Caco-2 (cell line): ENCODE data around the gene ATXN7. TPM values are rescaled to one million over a fixed set of nuclear protein-coding genes. Genes with fewer than 3 reads are reported as not detected.

Experiments used
- BruUV-seq: library from RNA; stranded (reverse); fragments of 400-500 nt; replicated peaks from 2 replicates; lab custom pipeline; 2021; lab: Mats Ljungman, UMichigan
- CTCF ChIA-PET: fragments of 300-600 bp; sonication (Branson Sonifier 250); formaldehyde crosslinking; loops from one replicate; lab custom pipeline; 2022; ENCODE audit warnings: antibody characterized with exemption; lab: Charles Lee
- POLR2A ChIA-PET: fragments of 300-600 bp; sonication (Branson Sonifier 250); formaldehyde crosslinking; loops from one replicate; lab custom pipeline; 2022; ENCODE audit warnings: antibody characterized with exemption; lab: Charles Lee
- DNase-seq, 2 experiments: peaks; one replicate each; pipeline versions ENCODE4 v3.0.0 to v3.0.0-alpha.2; 2020 to 2022
- H3K27me3 ChIP-seq: replicated peaks from 2 replicates; pipeline ENCODE4 v1.6.0; 2011; ENCODE audit warnings: low read length; ENCODE audit not compliant: control insufficient read depth, insufficient read depth
- H3K36me3 ChIP-seq: 2 replicates; pipeline ENCODE4 v1.5.1; 2011; ENCODE audit warnings: low read length; ENCODE audit not compliant: control insufficient read depth, insufficient read depth
- H3K4me1 ChIP-seq: fragments of 250-450 bp; sonication (Bioruptor Pico); 2 replicates; pipeline ENCODE4 v1.5.1; 2020; ENCODE audit warnings: mild to moderate bottlenecking
- H3K4me3 ChIP-seq: 2 replicates; pipeline ENCODE4 v1.5.1; 2011; ENCODE audit warnings: low read depth, mild to moderate bottlenecking, control low read depth, low read length
- H3K9me3 ChIP-seq: fragments of 250-450 bp; sonication (Bioruptor Pico); 2 replicates; pipeline ENCODE4 v1.5.1; 2020; ENCODE audit warnings: mild to moderate bottlenecking, moderate library complexity
- H3K27ac Mint-ChIP-seq: one replicate; pipeline ENCODE4 v1.8.0; 2022; ENCODE audit warnings: mixed read lengths; ENCODE audit not compliant: unreplicated experiment
- H3K27me3 Mint-ChIP-seq: one replicate; pipeline ENCODE4 v1.8.0; 2022; ENCODE audit warnings: mixed read lengths; ENCODE audit not compliant: insufficient read depth, unreplicated experiment
- H3K36me3 Mint-ChIP-seq: one replicate; pipeline ENCODE4 v1.8.0; 2022; ENCODE audit warnings: mild to moderate bottlenecking, mixed read lengths; ENCODE audit not compliant: insufficient read depth, unreplicated experiment
- H3K4me1 Mint-ChIP-seq: one replicate; pipeline ENCODE4 v1.8.0; 2022; ENCODE audit warnings: low read depth, mixed read lengths; ENCODE audit not compliant: unreplicated experiment
- H3K4me3 Mint-ChIP-seq: one replicate; pipeline ENCODE4 v1.8.0; 2022; ENCODE audit warnings: mild to moderate bottlenecking, moderate library complexity, mixed read lengths; ENCODE audit not compliant: unreplicated experiment
- H3K9me3 Mint-ChIP-seq: one replicate; pipeline ENCODE4 v1.8.0; 2022; ENCODE audit warnings: mixed read lengths; ENCODE audit not compliant: unreplicated experiment
- CTCF ChIP-seq, 2 experiments: fragments of 200-600 bp in 1 of 2; IDR thresholded peaks; 1 replicate in 1 of 2; 2 replicates in 1 of 2; pipeline versions ENCODE4 v1.5.1 to v1.8.0; 2011 to 2022; ENCODE audit warnings: antibody characterized with exemption in 1 of 2, control low read depth in 1 of 2, inconsistent platforms in 1 of 2, low read depth in 1 of 2, low read length in 1 of 2, mild to moderate bottlenecking in 1 of 2, moderate library complexity in 1 of 2; ENCODE audit not compliant: insufficient read depth in 1 of 2, severe bottlenecking in 1 of 2, unreplicated experiment in 1 of 2
- intact Hi-C: fragments of 100-400 bp; cut with micrococcal nuclease; formaldehyde crosslinking; loops from one replicate; pipeline ENCODE4 v1.10.0; 2022; ENCODE audit not compliant: unreplicated experiment
- total RNA-seq: library from RNA; stranded (reverse); gene quantifications from 2 replicates; pipeline ENCODE4 v1.2.3, GENCODE V29; 2022

ATXN7 gene
- total RNA-seq, 1 experiment from 2014 or later = 22.5 TPM

- Histone ChIP-seq H3K4me1 (peaks cover 64% of the 10 kb centered on the region), H3K36me3 (no peaks in the 10 kb centered on the region), H3K4me3 (peak overlapping the region; percentile 25), H3K27me3 (no peaks in the 10 kb centered on the region), H3K9me3 (no peaks in the 10 kb centered on the region)
- TSS peak; percentile 11 for BruUV-seq
- intact Hi-C loops = no loop called here
- peaks cover 28% of the 10 kb centered on the region for H3K36me3 Mint-ChIP-seq
- H3K9me3 Mint-ChIP-seq = no peaks in the 10 kb centered on the region
- H3K27me3 Mint-ChIP-seq = no peaks in the 10 kb centered on the region
- no peak for TF ChIP-seq CTCF (IDR thresholded peaks at IDR 0.05; ENCODE audit: insufficient read depth in 1 of 2, low read depth in 1 of 2, low read length in 1 of 2, severe bottlenecking in 1 of 2, unreplicated experiment in 1 of 2)
- peaks cover 26% of the 10 kb centered on the region for H3K4me1 Mint-ChIP-seq
- POLR2A ChIA-PET = no interaction called here
- CTCF ChIA-PET = no interaction called here
- DNase-seq = no peak
- peak overlapping the region; percentile 68 for H3K4me3 Mint-ChIP-seq
- H3K27ac Mint-ChIP-seq = peak overlapping the region; percentile 82
Measured at GRCh38 chr3:63968612-63969350, 105.1 kb downstream of the ATXN7 start.

DNA sequence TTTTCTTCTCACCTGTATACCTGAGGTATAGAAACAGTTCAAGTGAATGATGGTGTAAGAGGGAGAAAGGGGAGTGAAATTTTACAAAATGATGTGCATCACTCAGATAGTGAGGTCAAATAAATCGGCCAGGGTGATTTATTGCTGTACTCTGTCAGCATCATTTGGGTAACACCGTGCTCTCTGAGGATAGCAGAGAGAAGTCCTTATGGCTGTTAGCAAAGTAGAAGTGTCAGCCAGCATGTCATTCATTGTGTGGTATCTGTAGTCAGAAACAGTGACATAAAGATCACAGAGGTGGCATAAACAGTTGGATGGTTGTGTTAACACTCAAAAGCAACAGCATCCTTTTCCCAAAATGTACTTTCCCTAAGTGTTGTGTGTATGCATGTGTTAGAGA is 106.2 kb downstream of the ATXN7 start:
- H3K4me3 ChIP-seq = no peak overlapping the region
- ChIA-PET CTCF (no interaction called here), POLR2A (no interaction called here)
- H3K27me3 Mint-ChIP-seq = no peaks in the 10 kb centered on the region
- no peaks in the 10 kb centered on the region for H3K9me3 Mint-ChIP-seq
- H3K36me3 ChIP-seq = no peaks in the 10 kb centered on the region
- no peaks in the 10 kb centered on the region for H3K27me3 ChIP-seq
- H3K4me1 Mint-ChIP-seq = peaks cover 26% of the 10 kb centered on the region
- BruUV-seq = no TSS peak
- no peak overlapping the region for H3K4me3 Mint-ChIP-seq
- no peak for DNase-seq
- peaks cover 27% of the 10 kb centered on the region for H3K36me3 Mint-ChIP-seq
- intact Hi-C loops = no loop called here
- peaks cover 64% of the 10 kb centered on the region for H3K4me1 ChIP-seq
- no peak for TF ChIP-seq CTCF (IDR thresholded peaks at IDR 0.05; ENCODE audit: insufficient read depth in 1 of 2, low read depth in 1 of 2, low read length in 1 of 2, severe bottlenecking in 1 of 2, unreplicated experiment in 1 of 2)
- no peak overlapping the region for H3K27ac Mint-ChIP-seq
- no peaks in the 10 kb centered on the region for H3K9me3 ChIP-seq

DNA sequence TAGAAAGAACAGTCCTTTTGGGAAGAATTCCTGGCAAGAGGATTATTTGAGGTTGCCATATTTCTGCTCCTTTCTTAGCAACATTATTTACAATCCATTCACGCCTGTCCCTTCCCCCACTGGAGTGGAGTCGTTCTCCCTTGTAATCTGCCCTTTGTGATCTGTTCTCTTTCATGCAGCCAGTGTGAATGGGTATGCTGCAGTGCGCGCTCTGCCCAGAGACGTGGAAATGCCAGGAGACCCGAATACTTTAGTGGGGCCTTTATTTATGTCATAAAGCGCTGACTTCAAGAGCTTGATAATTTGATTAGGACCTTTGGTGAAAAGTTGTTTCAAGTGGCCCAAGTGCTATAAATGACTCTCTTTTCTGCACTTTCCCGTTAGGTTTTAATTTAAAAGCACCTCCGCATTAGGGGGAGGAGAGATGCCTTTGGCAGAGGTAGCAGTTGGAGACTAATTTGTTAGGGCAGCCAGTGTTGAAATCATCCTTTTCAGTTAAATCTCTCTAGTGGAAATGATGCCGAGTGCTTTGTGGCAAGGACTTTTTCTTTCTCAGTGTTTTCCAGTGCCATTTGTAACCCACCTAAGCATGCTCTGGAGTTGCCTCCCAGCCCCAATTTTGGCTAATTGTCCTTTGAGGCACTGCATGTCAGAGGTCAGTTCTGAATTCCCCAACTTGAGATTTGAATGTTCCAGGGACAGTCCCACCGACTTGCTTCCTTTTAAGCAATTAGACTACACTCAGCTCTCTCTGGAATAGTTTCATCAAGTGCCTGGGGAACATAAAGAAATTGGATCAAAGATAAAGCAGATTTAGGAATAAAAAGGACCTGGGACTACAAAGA is 107.2 kb downstream of the ATXN7 start:
- Mint-ChIP-seq H3K27me3 (no peaks in the 10 kb centered on the region), H3K4me1 (peaks cover 28% of the 10 kb centered on the region), H3K36me3 (peaks cover 32% of the 10 kb centered on the region), H3K9me3 (no peaks in the 10 kb centered on the region), H3K4me3 (no peak overlapping the region), H3K27ac (peak overlapping the region; percentile 26)
- ChIA-PET CTCF (no interaction called here), POLR2A (no interaction called here)
- no peak overlapping the region for H3K4me3 ChIP-seq
- no peak for DNase-seq
- peaks cover 62% of the 10 kb centered on the region for H3K4me1 ChIP-seq
- H3K9me3 ChIP-seq = no peaks in the 10 kb centered on the region
- no peaks in the 10 kb centered on the region for H3K27me3 ChIP-seq
- intact Hi-C loops = no loop called here
- no TSS peak for BruUV-seq
- TF ChIP-seq CTCF (IDR thresholded peaks at IDR 0.05; ENCODE audit: insufficient read depth in 1 of 2, low read depth in 1 of 2, low read length in 1 of 2, severe bottlenecking in 1 of 2, unreplicated experiment in 1 of 2) = no peak
- H3K36me3 ChIP-seq = no peaks in the 10 kb centered on the region
